SK-N-SH (cell line): ENCODE data around the gene LRRFIP2.

Experiments used
- CHD2 ChIP-seq: fragments of 150-350 bp; IDR thresholded peaks from 2 replicates; pipeline ENCODE4 v1.6.1; 2018; ENCODE audit warnings: low read length; ENCODE audit not compliant: partially characterized antibody
- JUND ChIP-seq: IDR thresholded peaks from 2 replicates; pipeline ENCODE4 v1.4.0; 2012
- POLR2AphosphoS5 ChIP-seq: IDR thresholded peaks from 2 replicates; pipeline ENCODE4 v1.6.1; 2012; ENCODE audit warnings: low read depth, low read length
- RFX5 ChIP-seq: IDR thresholded peaks from 2 replicates; pipeline ENCODE4 v1.6.1; 2012; ENCODE audit warnings: mild to moderate bottlenecking, improper control_type of control experiment, low read length
- TAF1 ChIP-seq: IDR thresholded peaks from 2 replicates; pipeline ENCODE4 v1.6.1; 2012; ENCODE audit warnings: low read depth, mild to moderate bottlenecking, low read length, moderate library complexity, borderline replicate concordance
- TF ChIP-seq, protein P1 (sequence below): fragments of 150-350 bp; IDR thresholded peaks from 2 replicates; pipeline ENCODE4 v1.6.1; 2017; ENCODE audit warnings: antibody characterized with exemption, low read length, low read depth, borderline replicate concordance
- TF ChIP-seq, protein P2 (sequence below): fragments of 200-600 bp; sonication (generic); IDR thresholded peaks from 2 replicates; pipeline ENCODE4 v1.6.1; 2017; ENCODE audit warnings: antibody characterized with exemption, mild to moderate bottlenecking, moderate library complexity
- TF ChIP-seq, protein P3 (sequence below): IDR thresholded peaks from 2 replicates; pipeline ENCODE4 v1.6.1; 2012; ENCODE audit warnings: mild to moderate bottlenecking, low read depth, low read length, moderate library complexity
- TF ChIP-seq, protein P4 (sequence below): IDR thresholded peaks from 2 replicates; pipeline ENCODE4; 2012

DNA sequence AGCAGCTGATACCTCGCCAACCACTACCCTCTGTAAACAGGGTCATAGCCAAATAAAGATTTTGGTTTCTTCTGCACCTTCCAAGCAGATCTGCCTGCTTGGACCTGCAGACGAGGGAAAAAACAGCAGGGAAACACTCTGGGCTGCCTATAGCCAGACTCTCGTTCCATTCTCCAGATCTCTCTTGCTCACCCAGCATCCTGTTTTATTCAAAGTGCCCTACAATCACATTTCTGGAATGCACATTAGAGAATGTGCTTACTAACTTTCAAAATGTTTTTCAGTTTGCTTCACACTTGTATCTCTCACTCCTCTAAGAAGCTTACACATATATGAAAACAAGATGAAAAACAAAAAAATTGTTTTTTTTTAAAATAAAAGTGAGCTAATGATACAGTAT, 109.6 kb downstream of the LRRFIP2 start:
- no peak for TF ChIP-seq JUND
- no peak for TF ChIP-seq POLR2AphosphoS5
- TF ChIP-seq TAF1: no peak
- TF ChIP-seq RFX5: no peak
- TF ChIP-seq, protein P1, sequence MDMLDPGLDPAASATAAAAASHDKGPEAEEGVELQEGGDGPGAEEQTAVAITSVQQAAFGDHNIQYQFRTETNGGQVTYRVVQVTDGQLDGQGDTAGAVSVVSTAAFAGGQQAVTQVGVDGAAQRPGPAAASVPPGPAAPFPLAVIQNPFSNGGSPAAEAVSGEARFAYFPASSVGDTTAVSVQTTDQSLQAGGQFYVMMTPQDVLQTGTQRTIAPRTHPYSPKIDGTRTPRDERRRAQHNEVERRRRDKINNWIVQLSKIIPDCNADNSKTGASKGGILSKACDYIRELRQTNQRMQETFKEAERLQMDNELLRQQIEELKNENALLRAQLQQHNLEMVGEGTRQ: no peak
- TF ChIP-seq, protein P2, sequence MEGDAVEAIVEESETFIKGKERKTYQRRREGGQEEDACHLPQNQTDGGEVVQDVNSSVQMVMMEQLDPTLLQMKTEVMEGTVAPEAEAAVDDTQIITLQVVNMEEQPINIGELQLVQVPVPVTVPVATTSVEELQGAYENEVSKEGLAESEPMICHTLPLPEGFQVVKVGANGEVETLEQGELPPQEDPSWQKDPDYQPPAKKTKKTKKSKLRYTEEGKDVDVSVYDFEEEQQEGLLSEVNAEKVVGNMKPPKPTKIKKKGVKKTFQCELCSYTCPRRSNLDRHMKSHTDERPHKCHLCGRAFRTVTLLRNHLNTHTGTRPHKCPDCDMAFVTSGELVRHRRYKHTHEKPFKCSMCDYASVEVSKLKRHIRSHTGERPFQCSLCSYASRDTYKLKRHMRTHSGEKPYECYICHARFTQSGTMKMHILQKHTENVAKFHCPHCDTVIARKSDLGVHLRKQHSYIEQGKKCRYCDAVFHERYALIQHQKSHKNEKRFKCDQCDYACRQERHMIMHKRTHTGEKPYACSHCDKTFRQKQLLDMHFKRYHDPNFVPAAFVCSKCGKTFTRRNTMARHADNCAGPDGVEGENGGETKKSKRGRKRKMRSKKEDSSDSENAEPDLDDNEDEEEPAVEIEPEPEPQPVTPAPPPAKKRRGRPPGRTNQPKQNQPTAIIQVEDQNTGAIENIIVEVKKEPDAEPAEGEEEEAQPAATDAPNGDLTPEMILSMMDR: no peak
- no peak for TF ChIP-seq CHD2
- TF ChIP-seq, protein P3, sequence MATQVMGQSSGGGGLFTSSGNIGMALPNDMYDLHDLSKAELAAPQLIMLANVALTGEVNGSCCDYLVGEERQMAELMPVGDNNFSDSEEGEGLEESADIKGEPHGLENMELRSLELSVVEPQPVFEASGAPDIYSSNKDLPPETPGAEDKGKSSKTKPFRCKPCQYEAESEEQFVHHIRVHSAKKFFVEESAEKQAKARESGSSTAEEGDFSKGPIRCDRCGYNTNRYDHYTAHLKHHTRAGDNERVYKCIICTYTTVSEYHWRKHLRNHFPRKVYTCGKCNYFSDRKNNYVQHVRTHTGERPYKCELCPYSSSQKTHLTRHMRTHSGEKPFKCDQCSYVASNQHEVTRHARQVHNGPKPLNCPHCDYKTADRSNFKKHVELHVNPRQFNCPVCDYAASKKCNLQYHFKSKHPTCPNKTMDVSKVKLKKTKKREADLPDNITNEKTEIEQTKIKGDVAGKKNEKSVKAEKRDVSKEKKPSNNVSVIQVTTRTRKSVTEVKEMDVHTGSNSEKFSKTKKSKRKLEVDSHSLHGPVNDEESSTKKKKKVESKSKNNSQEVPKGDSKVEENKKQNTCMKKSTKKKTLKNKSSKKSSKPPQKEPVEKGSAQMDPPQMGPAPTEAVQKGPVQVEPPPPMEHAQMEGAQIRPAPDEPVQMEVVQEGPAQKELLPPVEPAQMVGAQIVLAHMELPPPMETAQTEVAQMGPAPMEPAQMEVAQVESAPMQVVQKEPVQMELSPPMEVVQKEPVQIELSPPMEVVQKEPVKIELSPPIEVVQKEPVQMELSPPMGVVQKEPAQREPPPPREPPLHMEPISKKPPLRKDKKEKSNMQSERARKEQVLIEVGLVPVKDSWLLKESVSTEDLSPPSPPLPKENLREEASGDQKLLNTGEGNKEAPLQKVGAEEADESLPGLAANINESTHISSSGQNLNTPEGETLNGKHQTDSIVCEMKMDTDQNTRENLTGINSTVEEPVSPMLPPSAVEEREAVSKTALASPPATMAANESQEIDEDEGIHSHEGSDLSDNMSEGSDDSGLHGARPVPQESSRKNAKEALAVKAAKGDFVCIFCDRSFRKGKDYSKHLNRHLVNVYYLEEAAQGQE: no peak
- TF ChIP-seq, protein P4, sequence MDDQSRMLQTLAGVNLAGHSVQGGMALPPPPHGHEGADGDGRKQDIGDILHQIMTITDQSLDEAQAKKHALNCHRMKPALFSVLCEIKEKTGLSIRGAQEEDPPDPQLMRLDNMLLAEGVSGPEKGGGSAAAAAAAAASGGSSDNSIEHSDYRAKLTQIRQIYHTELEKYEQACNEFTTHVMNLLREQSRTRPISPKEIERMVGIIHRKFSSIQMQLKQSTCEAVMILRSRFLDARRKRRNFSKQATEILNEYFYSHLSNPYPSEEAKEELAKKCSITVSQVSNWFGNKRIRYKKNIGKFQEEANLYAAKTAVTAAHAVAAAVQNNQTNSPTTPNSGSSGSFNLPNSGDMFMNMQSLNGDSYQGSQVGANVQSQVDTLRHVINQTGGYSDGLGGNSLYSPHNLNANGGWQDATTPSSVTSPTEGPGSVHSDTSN: no peak
